Measurements from ENCODE around the gene ORC2.

- TF ChIP-seq MXI1 (IDR thresholded peaks at IDR 0.05; ENCODE audit: low read depth, low read length): no peak
- no peak for TF ChIP-seq CTCF (IDR thresholded peaks at IDR 0.05)
- no peak for TF ChIP-seq ELF1 (IDR thresholded peaks at IDR 0.05)
- TF ChIP-seq POLR2AphosphoS5 (IDR thresholded peaks at IDR 0.05; ENCODE audit: low read depth, low read length): no peak
- no peak for TF ChIP-seq PBX3 (IDR thresholded peaks at IDR 0.05)
- no peak for TF ChIP-seq CHD2 (IDR thresholded peaks at IDR 0.05; ENCODE audit: low read length, partially characterized antibody)
- no peak for TF ChIP-seq SMC3 (IDR thresholded peaks at IDR 0.05; ENCODE audit: low read depth, low read length)
- no peak for TF ChIP-seq RFX5 (IDR thresholded peaks at IDR 0.05; ENCODE audit: low read length)
These were observed 53.5 kb downstream of the ORC2 start for GRCh38 chr2:200909958-200910357.

Measured in SK-N-SH (cell line).